Loucy (cell line): ENCODE data around the gene SSH2.
A peak's percentile ranks its signal among the peaks of the same experiment; 100 is the strongest.

Source experiments
- H2AFZ ChIP-seq: fragments of 200-600 bp; sonication (generic); 2 replicates; pipeline ENCODE4 v1.6.0; 2016; ENCODE audit warnings: antibody characterized with exemption, mild to moderate bottlenecking, low read length, moderate library complexity
- H3F3A ChIP-seq: fragments of 200-600 bp; 2 replicates; pipeline ENCODE4 v1.6.0; 2016; ENCODE audit warnings: antibody characterized with exemption, low read depth, mild to moderate bottlenecking
- H3K27me3 ChIP-seq: fragments of 200-600 bp; sonication (generic); 2 replicates; pipeline ENCODE4 v1.6.1; 2014; ENCODE audit warnings: low read length, mild to moderate bottlenecking; ENCODE audit not compliant: insufficient read depth, poor library complexity, severe bottlenecking
- H3K36me3 ChIP-seq: fragments of 200-600 bp; sonication (generic); 2 replicates; pipeline ENCODE4 v1.6.1; 2016; ENCODE audit warnings: low read length; ENCODE audit not compliant: insufficient read depth
- H3K4me1 ChIP-seq: fragments of 200-600 bp; sonication (generic); 2 replicates; pipeline ENCODE4 v1.5.1; 2014; ENCODE audit warnings: low read length, mild to moderate bottlenecking; ENCODE audit not compliant: insufficient read depth, poor library complexity, severe bottlenecking
- H3K4me2 ChIP-seq: fragments of 200-600 bp; sonication (generic); 2 replicates; pipeline ENCODE4 v1.6.0; 2014; ENCODE audit warnings: antibody characterized with exemption, low read length, low read depth, mild to moderate bottlenecking; ENCODE audit not compliant: poor library complexity, severe bottlenecking
- H3K4me3 ChIP-seq: fragments of 200-600 bp; sonication (generic); 2 replicates; pipeline ENCODE4 v1.5.1; 2014; ENCODE audit warnings: low read length, mild to moderate bottlenecking, mixed read lengths; ENCODE audit not compliant: poor library complexity, severe bottlenecking
- H3K79me2 ChIP-seq: fragments of 200-600 bp; sonication (generic); 2 replicates; pipeline ENCODE4 v1.6.1; 2014; ENCODE audit warnings: low read length; ENCODE audit not compliant: insufficient read depth
- H3K9ac ChIP-seq: fragments of 200-600 bp; sonication (generic); 2 replicates; pipeline ENCODE4 v1.6.0; 2014; ENCODE audit warnings: mild to moderate bottlenecking, low read depth, low read length, moderate library complexity; ENCODE audit not compliant: poor library complexity, severe bottlenecking
- H3K9me2 ChIP-seq: fragments of 200-600 bp; sonication (generic); replicated peaks from 2 replicates; pipeline ENCODE4 v1.6.1; 2016; ENCODE audit warnings: low read depth, low read length, mixed read lengths
- H3K9me3 ChIP-seq: fragments of 200-600 bp; sonication (generic); 2 replicates; pipeline ENCODE4 v1.6.1; 2014; ENCODE audit warnings: mild to moderate bottlenecking, antibody characterized with exemption, low read length, low read depth; ENCODE audit not compliant: insufficient read depth
- H4K20me1 ChIP-seq: fragments of 200-600 bp; sonication (generic); 2 replicates; pipeline ENCODE4 v1.6.0; 2014; ENCODE audit warnings: antibody characterized with exemption, low read length, mild to moderate bottlenecking; ENCODE audit not compliant: insufficient read depth, poor library complexity, severe bottlenecking
- CTCF ChIP-seq: fragments of 200-600 bp; sonication (generic); conservative IDR thresholded peaks from 2 replicates; pipeline ENCODE4 v1.5.1; 2014; ENCODE audit warnings: mild to moderate bottlenecking, antibody characterized with exemption, low read length
- EZH2phosphoT487 ChIP-seq: fragments of 200-600 bp; IDR thresholded peaks from 2 replicates; pipeline ENCODE4 v1.6.1; 2018; ENCODE audit warnings: antibody characterized with exemption, mild to moderate bottlenecking, moderate library complexity, borderline replicate concordance

The SSH2 gene

DNA sequence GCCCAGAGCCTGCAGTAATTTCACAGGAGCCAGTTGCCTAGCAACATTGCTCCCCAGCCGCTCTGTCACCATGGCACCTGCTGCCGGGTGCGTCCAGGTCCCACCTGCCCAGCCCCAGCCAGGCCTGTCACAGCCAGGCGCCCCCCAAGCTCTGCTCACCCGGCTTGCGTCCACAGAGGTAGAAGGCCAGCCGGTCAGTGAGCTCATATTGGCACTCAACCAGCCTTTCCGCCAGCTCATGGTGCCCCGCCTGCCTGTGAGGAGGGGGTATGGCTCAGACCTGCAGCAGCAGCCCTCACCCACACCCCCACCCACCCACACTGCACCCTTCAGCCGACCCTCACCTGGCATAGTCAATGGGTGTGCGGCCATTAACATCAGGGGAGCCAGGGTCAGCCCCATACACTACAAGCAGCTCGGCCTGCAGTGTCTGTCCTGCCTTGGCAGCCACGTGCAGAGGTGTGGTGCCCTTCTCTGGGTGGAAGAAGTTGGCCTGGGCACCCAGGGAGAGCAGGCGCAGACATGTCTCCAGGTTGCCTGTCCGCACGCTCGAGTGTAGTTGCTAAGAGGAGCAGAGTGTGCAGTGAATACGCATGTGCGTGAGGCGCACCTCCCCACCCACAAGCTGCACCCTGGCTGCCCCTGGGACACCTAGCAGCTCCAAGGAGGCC lies 348.3 kb downstream of the SSH2 start:
- no peaks in the 10 kb centered on the region for H3K9me2 ChIP-seq
- no peak overlapping the region for H2AFZ ChIP-seq
- no peaks in the 10 kb centered on the region for H3K9me3 ChIP-seq
- peaks cover 33% of the 10 kb centered on the region for H4K20me1 ChIP-seq
- TF ChIP-seq EZH2phosphoT487 (no peak), CTCF (no peak)
- H3K4me2 ChIP-seq = no peak overlapping the region
- H3K79me2 ChIP-seq = peaks cover 37% of the 10 kb centered on the region
- H3K9ac ChIP-seq = no peak overlapping the region
- H3K36me3 ChIP-seq = peaks cover 38% of the 10 kb centered on the region; the same call in 1 of the 2 replicates
- no peaks in the 10 kb centered on the region for H3K27me3 ChIP-seq
- H3K4me1 ChIP-seq = peaks cover 24% of the 10 kb centered on the region
- no peaks in the 10 kb centered on the region for H3F3A ChIP-seq
- H3K4me3 ChIP-seq = no peak overlapping the region

DNA sequence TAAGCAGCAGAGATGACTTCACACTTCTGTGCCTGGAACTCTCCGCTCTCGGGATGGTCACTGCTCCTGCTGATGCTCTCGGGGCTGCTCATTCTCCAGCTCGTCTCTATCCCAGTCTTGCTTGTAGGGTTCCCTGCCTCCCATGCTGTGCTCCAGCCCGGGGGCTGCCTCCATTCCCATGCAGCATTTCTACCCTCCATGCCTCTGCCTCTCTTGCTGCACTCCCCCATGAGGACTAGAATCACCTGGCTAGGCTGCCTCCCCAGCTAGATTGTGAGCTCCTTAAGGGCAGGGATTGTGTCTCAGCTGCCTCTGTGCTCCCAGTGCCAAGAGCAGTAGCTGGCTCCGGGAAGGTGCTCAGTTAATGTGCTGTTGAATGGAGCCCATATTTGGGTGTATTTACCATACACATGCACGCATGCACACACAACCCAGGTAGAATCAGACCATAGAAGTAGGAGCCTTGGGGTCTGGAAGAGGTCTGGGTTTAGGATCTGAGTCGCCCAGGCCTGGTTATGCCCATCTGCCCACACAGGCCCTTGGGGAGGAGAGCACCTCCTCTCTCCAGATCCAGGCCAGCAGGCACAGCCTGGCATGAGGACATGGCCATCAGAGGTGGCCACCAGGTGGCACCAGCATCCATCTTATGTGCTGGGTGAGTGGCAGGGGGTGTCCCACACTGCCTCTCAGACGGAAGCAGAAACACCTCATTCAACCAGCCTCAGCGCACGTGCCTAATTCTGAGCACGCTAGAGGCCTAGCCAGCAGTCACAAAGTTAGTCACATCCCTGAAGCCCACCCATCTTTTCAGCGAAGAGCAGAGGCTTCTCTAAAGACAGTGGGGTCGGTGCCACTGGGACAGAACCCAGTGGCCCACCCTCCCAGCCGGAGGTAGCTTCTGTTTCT lies 349.9 kb downstream of the SSH2 start:
- no peak overlapping the region for H3K9ac ChIP-seq
- no peaks in the 10 kb centered on the region for H3F3A ChIP-seq
- H3K27me3 ChIP-seq = no peaks in the 10 kb centered on the region
- no peaks in the 10 kb centered on the region for H3K9me2 ChIP-seq
- peaks cover 22% of the 10 kb centered on the region for H3K79me2 ChIP-seq
- no peaks in the 10 kb centered on the region for H3K9me3 ChIP-seq
- H3K4me3 ChIP-seq = no peak overlapping the region
- TF ChIP-seq CTCF (peak; percentile 87), EZH2phosphoT487 (no peak)
- peaks cover 9% of the 10 kb centered on the region for H3K4me1 ChIP-seq
- H3K4me2 ChIP-seq = no peak overlapping the region
- H2AFZ ChIP-seq = no peak overlapping the region
- H3K36me3 ChIP-seq = peaks cover 52% of the 10 kb centered on the region; the same call in 1 of the 2 replicates
- peaks cover 19% of the 10 kb centered on the region for H4K20me1 ChIP-seq

- Histone ChIP-seq H4K20me1 (peaks cover 8% of the 10 kb centered on the region), H3K4me1 (no peaks in the 10 kb centered on the region)
These were observed 351.2 kb downstream of the SSH2 start for GRCh38 chr17:29578626-29579485.

More at GRCh38 chr17:29578626-29579485, 351.2 kb downstream of the SSH2 start:
- no peak overlapping the region for H3K4me3 ChIP-seq
- H3K9me3 ChIP-seq = no peaks in the 10 kb centered on the region
- H3K9ac ChIP-seq = no peak overlapping the region
- peaks cover 9% of the 10 kb centered on the region; the same call in 1 of the 2 replicates for H3K79me2 ChIP-seq
- H3K36me3 ChIP-seq = peaks cover 60% of the 10 kb centered on the region; the same call in 1 of the 2 replicates
- H3K4me2 ChIP-seq = no peak overlapping the region
- H3K27me3 ChIP-seq = no peaks in the 10 kb centered on the region
- H3K9me2 ChIP-seq = no peaks in the 10 kb centered on the region
- H2AFZ ChIP-seq = no peak overlapping the region
- H3F3A ChIP-seq = no peaks in the 10 kb centered on the region
- TF ChIP-seq EZH2phosphoT487 (no peak), CTCF (no peak)
